ENCODE measurements around the gene SPATA46.

Gene SPATA46

GRCh38 chr1:162360237-162360873 is 16.3 kb downstream of the SPATA46 start:
- TF ChIP-seq, protein P1, sequence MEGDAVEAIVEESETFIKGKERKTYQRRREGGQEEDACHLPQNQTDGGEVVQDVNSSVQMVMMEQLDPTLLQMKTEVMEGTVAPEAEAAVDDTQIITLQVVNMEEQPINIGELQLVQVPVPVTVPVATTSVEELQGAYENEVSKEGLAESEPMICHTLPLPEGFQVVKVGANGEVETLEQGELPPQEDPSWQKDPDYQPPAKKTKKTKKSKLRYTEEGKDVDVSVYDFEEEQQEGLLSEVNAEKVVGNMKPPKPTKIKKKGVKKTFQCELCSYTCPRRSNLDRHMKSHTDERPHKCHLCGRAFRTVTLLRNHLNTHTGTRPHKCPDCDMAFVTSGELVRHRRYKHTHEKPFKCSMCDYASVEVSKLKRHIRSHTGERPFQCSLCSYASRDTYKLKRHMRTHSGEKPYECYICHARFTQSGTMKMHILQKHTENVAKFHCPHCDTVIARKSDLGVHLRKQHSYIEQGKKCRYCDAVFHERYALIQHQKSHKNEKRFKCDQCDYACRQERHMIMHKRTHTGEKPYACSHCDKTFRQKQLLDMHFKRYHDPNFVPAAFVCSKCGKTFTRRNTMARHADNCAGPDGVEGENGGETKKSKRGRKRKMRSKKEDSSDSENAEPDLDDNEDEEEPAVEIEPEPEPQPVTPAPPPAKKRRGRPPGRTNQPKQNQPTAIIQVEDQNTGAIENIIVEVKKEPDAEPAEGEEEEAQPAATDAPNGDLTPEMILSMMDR (IDR thresholded peaks at IDR 0.05; ENCODE audit: poor library complexity, severe bottlenecking): no peak
- Histone ChIP-seq H3K27me3 (ENCODE audit: insufficient read depth, poor library complexity, severe bottlenecking) (no peaks in the 10 kb centered on the region), H3K4me3 (ENCODE audit: severe bottlenecking) (no peak overlapping the region), H3K36me3 (ENCODE audit: low read depth) (no peaks in the 10 kb centered on the region), H3K27ac (ENCODE audit: poor library complexity, severe bottlenecking) (no peak overlapping the region), H3K9me3 (ENCODE audit: severe bottlenecking) (no peaks in the 10 kb centered on the region), H3K4me1 (ENCODE audit: insufficient read depth, poor library complexity, severe bottlenecking) (no peaks in the 10 kb centered on the region)
- DNase-seq (ENCODE audit: low spot score) (no peak), ATAC-seq (ENCODE audit: low read depth) (no peak)

GRCh38 chr1:162359523-162360236 is 17.0 kb downstream of the SPATA46 start:
- Histone ChIP-seq H3K27me3 (ENCODE audit: insufficient read depth, poor library complexity, severe bottlenecking) (no peaks in the 10 kb centered on the region), H3K27ac (ENCODE audit: poor library complexity, severe bottlenecking) (no peak overlapping the region), H3K4me3 (ENCODE audit: severe bottlenecking) (no peak overlapping the region), H3K36me3 (ENCODE audit: low read depth) (no peaks in the 10 kb centered on the region), H3K4me1 (ENCODE audit: insufficient read depth, poor library complexity, severe bottlenecking) (no peaks in the 10 kb centered on the region), H3K9me3 (ENCODE audit: severe bottlenecking) (no peaks in the 10 kb centered on the region)
- ATAC-seq (ENCODE audit: low read depth): no peak
- TF ChIP-seq, protein P1 (IDR thresholded peaks at IDR 0.05; ENCODE audit: poor library complexity, severe bottlenecking): no peak
- DNase-seq (ENCODE audit: low spot score): no peak

GRCh38 chr1:162358928-162359327 is 17.7 kb downstream of the SPATA46 start:
- Histone ChIP-seq H3K27me3 (ENCODE audit: insufficient read depth, poor library complexity, severe bottlenecking) (no peaks in the 10 kb centered on the region), H3K27ac (ENCODE audit: poor library complexity, severe bottlenecking) (no peak overlapping the region), H3K4me3 (ENCODE audit: severe bottlenecking) (no peak overlapping the region), H3K4me1 (ENCODE audit: insufficient read depth, poor library complexity, severe bottlenecking) (no peaks in the 10 kb centered on the region), H3K36me3 (ENCODE audit: low read depth) (no peaks in the 10 kb centered on the region), H3K9me3 (ENCODE audit: severe bottlenecking) (no peaks in the 10 kb centered on the region)
- TF ChIP-seq, protein P1 (IDR thresholded peaks at IDR 0.05; ENCODE audit: poor library complexity, severe bottlenecking): no peak
- ATAC-seq (ENCODE audit: low read depth) (no peak), DNase-seq (ENCODE audit: low spot score) (no peak)

- no peaks in the 10 kb centered on the region for H3K36me3 ChIP-seq (ENCODE audit: low read depth)
- TF ChIP-seq, protein P1 (IDR thresholded peaks at IDR 0.05; ENCODE audit: poor library complexity, severe bottlenecking): peak; percentile 46
- no peaks in the 10 kb centered on the region for H3K27me3 ChIP-seq (ENCODE audit: insufficient read depth, poor library complexity, severe bottlenecking)
- no peak for ATAC-seq (ENCODE audit: low read depth)
- H3K27ac ChIP-seq (ENCODE audit: poor library complexity, severe bottlenecking): no peak overlapping the region
- H3K9me3 ChIP-seq (ENCODE audit: severe bottlenecking): no peaks in the 10 kb centered on the region
- H3K4me3 ChIP-seq (ENCODE audit: severe bottlenecking): no peak overlapping the region
- DNase-seq (ENCODE audit: low spot score): no peak
- no peaks in the 10 kb centered on the region for H3K4me1 ChIP-seq (ENCODE audit: insufficient read depth, poor library complexity, severe bottlenecking)
Observed at GRCh38 chr1:162357681-162358266, 18.9 kb downstream of the SPATA46 start.
